ENCODE data around the gene LRRC42.
A peak's percentile ranks its signal among the peaks of the same experiment; 100 is the strongest.

LRRC42 gene, protein sequence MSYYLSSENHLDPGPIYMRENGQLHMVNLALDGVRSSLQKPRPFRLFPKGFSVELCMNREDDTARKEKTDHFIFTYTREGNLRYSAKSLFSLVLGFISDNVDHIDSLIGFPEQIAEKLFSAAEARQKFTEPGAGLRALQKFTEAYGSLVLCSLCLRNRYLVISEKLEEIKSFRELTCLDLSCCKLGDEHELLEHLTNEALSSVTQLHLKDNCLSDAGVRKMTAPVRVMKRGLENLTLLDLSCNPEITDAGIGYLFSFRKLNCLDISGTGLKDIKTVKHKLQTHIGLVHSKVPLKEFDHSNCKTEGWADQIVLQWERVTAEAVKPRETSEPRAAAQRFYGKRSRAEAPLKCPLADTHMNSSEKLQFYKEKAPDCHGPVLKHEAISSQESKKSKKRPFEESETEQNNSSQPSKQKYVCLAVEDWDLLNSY

DNA sequence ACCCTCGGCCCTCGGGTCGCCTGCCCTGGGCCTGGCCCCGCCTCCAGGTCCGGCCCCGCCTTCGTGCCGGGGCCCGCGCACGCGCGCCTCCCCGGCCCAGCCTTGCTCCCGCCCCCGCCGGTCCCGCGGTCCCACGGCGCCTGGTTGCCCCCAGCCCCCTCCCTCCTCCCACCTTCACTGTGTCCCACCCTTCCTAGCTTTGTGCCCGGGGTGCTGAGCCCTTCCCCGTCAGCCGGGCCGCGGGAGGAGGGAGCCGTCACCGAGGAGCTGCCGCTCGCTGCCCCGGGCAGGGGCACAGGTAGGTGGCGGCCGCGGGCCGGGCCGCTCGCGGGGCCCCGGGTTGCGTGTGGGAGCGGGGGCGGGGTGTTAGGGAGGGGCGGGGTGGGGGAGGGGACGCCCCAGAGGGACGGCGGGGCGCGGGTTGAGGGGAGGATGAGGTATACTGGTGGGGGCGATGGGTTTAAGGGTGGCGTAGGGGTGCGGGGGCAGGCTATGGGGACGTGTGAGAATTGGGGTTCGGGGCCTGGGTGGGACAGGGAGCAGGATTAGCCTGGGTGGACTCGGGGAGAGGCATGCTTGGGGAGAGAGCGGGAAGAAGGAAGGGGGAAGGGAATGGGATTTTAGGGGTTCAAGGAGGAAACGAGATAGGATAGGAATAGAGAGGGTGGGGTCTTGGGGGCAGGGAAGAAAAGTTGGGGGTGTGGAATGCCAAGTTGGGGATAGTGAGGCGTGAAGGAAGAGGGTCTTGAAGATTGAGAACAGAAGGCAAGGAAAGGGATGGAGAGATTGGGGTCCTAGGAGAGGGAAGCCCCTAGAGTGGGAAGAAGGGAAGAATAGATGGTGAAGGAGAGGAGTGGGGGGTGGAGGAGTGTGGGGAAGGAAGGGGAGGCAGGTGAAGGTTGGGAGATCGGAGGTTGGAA, at the start of gene LRRC42:
Gene LRRC42, plus strand, starts transcription at position 99 of the 920 bp plus-strand sequence. CDS start 5,650 bp downstream, outside the sequence.
- DNase-seq (ENCODE audit: low spot score) (peak; percentile 96), FAIRE-seq (no peak)

DNA sequence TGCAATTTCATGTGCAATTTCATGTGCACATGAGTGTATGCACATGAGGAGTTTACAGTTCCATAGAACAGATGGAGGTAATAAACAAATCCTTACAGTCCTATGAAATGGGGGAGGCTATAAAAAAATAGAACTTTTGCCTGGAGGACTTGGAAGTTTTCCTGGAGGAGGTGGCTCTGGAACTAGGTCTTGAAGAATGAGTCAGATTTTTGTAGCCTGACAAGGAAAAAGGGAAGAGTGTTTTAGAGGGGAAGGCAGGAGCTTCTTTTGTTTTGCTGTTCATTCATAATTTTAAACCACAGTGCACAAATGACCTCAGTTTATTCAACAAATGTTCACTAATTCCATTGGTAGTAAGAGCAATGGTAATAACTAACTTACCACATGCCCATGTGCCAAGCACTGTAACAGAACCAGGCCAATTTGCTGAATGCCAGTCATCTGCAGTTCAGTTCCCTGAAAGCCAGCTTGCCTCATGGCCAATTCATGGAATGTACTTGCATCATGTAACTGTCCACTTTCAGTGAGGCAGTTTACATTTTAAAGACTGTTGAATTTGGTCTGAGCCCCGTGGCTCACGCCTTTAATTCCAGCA, 49.4 kb upstream of the LRRC42 start:
- DNase-seq (ENCODE audit: low spot score) = no peak

DNA sequence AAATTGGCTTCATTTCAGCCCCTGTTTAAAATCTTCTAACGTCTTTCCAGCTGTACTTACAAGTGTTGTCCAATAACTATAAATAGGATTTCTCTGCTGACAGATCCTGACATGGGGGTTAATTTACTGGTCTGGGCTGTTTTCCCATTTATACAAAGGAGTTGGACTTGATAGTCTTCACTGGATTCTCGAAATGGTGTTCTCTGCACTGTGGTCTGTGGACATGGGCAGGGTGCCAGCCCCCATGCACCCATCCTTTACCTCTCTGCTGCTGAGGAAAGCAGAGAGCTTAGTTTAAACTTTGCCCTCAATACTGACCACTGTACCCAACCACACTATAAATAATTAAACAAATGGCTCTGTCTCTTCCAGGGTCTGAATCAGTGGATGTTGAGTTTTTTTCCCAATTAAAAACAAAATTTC, 46.9 kb upstream of the LRRC42 start:
- FAIRE-seq = no peak
- DNase-seq (ENCODE audit: low spot score) = no peak

More for the DNA sequence above, 49.4 kb upstream of the LRRC42 start:
- no peak for FAIRE-seq

DNA sequence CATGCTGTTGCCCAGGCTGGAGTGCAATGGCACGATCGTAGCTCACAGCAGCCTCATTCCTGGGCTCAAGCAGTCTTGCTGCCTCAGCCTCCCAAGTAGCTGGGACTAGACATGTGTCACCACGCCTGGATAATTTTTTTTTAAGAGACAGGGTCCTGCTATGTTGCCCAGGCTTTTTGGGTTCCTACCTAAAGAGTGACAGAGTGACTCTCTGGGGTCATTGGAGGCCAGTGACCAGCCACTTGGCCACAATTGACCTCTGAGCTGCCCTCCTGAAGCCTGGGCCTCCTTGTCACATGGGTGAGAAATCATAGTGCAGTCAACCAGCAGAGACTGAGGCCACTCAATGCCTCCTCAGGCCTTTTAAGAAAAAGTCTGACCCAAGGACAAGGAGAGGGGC, 46.4 kb upstream of the LRRC42 start:
- FAIRE-seq (no peak), DNase-seq (ENCODE audit: low spot score) (no peak)

DNA sequence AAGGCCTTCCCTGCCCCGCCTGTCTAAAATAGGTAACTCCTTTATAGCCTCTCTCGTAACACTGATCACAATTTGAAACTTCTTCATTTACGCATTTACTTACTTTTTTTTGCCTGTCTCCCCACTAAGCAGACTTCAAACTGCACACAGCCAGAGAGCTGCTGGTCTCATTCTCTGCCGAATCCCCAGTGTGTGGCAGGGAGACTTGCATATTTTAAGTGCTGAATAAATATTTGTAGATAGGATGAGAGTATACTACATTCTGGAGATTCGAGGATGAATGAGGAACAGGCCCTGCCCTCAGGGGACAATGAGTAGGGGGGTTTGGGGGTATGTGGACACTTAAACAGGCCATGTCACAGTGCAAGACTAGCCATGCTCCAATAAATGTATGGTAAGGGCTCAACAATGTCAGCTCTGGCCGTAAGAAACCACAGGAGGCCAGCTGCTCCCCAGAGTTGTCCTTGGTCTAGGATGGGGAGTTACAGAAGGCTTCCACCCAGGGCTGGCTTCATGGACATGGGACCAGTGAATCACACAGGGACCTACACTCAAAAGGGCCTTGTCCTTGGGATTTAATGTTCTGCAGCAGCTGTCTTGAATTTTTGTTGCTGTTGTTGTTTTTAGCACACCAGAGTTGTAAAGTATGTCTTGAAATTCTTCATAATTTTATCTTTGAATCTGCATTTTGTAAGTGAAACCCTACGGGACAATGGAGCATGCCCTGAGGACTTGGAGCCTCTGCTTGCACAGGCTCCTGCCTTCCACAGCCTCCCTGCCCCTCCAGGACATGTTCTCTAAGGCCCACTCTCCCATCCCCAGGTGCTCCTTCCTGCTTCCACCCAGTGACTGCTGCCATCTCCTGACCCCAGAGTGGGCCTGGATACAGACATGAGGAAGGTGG, 43.7 kb upstream of the LRRC42 start:
- no peak for DNase-seq (ENCODE audit: low spot score)
- FAIRE-seq = no peak

DNA sequence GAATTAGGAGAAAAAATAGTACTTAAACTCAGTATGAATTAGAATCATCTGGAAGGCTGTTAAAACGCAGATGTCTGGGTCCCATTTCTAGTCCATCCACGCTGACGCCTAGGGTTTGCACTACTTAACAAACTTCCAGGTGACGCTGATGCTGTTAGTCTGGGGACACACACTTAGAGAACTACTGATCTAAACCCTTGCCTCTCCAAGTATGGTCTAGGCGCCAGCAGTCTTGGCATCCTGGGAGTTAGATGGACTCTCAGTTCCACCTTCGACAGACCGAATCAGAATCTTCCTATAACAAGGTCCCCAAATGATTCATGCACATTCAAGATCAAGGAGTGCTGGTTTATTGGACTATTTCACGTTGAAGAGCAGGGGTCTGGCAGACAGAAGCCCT, 40.6 kb upstream of the LRRC42 start:
- DNase-seq (ENCODE audit: low spot score) (no peak), FAIRE-seq (no peak)

DNA sequence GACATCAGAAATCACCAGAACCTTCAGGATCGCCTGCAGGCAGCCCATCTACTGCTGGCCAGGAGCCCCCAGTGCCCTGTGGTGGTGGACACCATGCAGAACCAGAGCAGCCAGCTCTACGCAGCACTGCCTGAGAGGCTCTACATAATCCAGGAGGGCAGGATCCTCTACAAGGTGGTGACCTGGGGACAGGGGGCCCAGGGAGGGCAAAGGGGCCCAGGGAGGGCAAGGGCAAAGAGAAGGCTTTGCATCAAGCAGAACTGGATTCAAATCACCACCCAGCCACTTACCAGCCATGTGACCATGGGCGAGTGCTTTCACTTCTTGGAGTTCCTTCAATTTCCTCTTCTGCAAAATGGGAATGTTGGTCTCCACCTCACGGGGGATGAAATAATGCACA, 40.0 kb upstream of the LRRC42 start:
- FAIRE-seq (no peak), DNase-seq (ENCODE audit: low spot score) (no peak)

DNA sequence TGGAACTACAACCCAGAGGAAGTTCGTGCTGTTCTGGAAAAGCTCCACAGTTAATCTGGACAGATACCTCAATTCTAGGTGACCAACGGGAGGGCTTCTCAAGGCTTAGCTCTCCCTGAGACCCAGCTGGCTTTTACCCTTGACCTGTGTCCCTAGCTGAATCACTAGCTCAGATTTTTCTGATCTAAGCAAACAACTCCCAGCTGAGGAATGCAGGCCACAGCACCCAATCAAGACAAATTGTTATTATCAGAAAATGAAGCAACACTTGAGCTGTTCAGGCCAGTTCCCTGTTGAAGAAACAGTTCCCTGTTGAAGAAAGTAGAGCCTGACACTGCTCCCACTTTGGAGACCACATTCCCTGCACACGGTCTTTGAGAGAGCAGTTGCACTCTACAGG, 36.2 kb upstream of the LRRC42 start:
- FAIRE-seq (no peak), DNase-seq (ENCODE audit: low spot score) (no peak)

DNA sequence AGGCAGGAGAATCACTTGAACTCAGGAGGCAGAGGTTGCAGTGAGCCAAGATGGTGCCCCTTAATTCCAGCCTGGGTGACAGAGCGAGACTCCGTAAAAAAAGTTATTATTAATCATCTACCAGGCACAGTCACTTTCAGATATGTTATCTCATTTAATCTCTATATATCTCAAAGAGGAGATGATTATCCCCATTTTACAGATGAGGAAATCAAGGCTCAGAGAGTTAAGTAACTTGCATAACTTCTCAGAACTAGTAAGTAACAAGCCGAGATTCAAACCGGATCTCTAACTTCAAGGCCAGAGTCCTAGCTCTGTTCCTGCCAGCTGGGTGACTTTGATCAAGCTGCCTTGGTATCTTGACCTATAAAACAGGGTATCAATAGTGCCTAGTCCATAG, 34.7 kb upstream of the LRRC42 start:
- FAIRE-seq (no peak), DNase-seq (ENCODE audit: low spot score) (no peak)

DNA sequence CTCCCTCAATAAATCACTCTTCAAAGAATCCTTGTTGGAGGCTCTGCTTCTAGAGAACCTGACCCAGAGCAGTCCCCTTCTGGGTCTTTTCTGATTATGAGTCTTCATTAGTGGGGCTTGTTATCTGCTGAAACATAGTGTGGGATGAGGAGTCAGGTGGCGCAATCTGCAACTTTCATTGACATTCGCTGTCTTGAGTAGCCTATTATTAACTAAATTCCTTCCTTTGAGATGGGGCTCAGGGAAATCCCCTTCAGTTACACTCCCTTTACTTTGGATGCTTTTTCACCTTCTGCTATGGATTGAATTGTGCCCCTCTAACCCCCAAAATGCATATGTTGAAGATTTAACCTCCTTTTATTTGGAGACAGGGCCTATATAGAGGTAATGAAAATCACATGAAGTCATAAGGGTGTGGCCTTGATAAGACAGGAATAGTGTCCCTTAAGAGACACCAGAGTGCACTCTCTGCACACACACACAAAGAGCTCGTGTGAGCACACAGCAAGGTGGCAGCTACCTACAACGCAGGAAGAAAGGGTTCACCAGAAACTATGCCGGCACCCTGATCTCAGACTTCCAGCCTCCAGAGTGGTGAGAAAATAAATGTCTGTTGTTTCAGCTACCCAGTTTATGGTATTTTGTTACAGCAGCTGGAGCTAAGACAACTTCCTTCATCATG, 32.7 kb upstream of the LRRC42 start:
- no peak for DNase-seq (ENCODE audit: low spot score)
- FAIRE-seq = no peak

DNA sequence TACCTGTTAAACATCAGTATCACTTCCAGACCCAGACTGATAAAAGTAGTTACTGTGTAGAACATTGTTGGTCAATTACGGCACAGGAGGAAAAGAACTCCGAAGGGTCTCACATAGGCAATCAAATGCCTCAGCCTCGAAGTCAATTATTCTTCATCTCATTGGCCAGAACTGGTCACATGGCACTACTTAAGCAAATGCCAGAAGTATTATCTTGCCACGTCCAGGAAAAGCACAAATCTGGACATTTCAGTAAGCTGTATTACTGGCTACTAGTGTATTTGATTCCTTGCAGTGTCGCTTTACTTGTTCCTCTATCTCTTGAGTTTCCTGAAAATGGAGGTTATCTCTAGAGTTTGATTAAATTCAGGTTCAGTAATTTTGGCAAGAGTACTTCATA, 27.8 kb upstream of the LRRC42 start:
- DNase-seq (ENCODE audit: low spot score) = no peak
- FAIRE-seq = no peak

DNA sequence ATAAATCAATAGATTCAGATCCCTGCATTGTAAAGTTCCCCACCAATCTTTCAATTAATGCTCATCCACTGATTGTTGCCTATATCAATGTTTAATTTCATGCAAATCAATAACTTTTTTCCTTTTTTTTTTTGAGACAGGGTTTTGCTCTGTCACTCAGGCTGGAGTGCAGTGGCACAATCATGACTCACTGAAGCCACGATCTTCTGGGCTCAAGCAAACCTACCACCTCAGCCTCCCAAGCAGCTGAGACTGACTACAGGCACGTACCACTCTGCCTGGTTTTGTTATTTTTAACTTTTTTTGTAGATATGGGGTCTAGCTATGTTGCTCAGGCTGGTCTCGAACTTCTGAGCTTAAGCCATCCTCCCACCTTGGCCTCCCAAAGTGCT, 26.5 kb upstream of the LRRC42 start:
- no peak for DNase-seq (ENCODE audit: low spot score)
- FAIRE-seq = no peak

DNA sequence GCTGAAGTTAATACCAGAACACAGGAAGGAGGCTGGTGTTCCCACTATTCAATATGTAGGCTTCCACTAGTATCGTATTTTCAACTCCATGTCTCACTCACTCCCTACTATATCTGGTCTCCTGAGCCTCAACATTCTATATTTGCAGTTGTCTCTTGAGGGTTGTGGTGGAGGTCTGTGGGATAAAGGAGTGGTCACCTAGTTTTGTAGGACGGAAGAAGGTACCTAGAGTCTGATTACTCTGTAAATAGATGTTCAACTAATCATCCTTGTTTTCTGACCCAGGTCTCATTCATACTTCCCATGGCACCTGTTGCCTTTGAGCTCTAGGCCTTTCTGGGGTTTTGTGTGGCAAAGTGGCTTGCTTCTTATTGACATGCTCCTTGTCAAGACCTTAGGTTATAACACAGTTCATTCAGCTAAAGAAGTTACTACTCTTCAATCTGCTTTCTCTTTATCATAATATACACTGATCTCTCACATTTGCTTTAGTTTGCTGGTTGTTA, 18.7 kb upstream of the LRRC42 start:
- FAIRE-seq = no peak

DNA sequence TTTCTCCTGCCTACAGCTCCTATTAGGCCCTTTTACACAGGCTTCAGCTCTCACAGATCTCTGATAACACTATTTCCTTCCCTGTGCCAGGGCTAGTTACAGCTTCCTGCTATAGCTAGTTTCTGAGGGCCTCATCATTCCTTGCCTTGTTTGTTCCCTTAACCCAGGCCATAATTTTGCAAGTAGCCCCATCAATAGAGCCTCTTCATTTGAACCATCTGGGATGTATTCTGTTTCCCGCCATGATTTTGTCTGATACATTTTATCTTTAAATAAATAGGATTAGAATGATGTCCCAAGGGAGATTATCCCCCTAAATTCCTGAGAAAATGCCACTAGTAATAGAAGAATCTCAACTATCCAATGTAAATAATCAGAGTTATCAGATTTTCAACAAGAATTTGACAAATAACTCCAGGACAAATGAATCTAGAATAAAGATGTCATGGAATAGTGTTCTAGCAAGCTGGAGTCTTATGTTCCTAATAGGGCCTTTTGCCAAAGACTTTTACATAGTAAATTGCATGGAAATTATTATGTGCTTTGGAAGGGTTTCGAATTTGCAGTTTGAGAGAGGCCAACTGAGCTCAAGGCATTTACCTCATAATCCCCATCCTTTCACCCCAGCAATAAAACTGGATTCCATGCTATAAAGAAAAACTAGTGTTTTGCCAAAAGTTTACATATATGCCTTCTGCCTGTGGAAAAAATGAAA, 16.7 kb upstream of the LRRC42 start:
- FAIRE-seq (no peak), DNase-seq (ENCODE audit: low spot score) (no peak)

More for the DNA sequence above, 18.7 kb upstream of the LRRC42 start:
- no peak for DNase-seq (ENCODE audit: low spot score)

DNA sequence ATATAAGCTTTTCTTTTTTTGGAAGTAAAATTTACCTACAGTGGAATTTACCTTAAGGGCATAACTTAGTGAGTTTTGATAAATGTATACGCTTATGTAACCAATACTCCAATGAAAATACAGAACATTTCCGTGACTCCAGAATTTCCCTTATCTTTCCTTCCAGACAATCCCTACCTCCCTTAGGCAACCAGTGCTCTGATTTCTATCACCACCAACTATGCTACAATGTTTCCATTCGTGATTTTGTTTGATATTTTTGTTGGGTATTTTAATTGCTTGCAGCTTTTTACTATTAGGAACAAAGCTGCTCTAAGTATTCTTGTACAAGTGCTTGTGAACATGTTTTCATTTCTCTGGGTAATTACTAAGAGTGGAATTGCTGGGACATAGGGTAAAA, 15.2 kb upstream of the LRRC42 start:
- no peak for DNase-seq (ENCODE audit: low spot score)
- no peak for FAIRE-seq

DNA sequence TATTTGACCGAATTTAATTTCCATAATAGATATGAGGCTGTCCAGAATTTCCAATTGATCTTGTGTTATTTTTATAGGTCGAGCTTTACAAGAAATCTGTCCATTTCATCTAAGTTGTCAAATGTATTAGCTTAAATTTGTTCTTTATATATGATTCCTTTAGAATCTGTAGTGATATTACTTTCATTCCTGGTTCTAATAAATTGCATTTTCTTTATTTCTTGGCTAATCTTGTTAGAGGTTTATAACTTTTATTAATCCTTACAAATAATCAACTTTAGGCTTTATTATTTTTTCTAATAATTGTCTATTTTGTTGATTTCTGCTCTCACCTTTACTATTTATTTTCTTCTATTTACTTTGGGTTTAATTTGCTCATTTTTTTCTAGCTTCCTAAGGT, 14.6 kb upstream of the LRRC42 start:
- no peak for FAIRE-seq

DNA sequence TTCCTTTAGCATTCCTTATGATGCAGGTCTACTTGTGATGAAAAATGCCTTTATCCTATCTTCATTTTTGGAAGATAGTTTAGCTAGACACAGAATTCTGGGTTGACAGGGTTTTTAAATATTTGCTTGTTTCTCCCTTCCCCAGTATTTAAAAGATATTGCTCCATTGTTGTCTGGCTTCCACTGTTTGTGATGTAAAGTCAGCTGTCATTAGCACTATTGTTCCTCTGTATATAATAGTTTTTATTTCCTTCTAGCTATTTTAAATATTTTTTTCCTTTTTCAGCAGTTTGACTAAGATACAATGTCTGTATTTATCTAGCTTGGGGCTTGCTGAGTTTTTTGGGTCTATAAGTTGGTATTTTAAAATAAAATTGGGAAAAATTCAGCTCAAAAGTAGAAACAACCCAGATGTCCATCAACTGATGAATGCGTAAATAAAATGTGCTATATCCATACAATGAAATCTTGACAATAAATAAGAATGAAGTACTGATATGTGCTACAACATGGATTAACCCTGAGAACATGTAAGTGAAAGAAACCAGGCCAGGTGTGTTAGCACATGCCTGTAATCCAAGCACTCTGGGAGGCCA, 11.9 kb upstream of the LRRC42 start:
- DNase-seq (ENCODE audit: low spot score) (no peak), FAIRE-seq (no peak)

More for the DNA sequence above, 14.6 kb upstream of the LRRC42 start:
- DNase-seq (ENCODE audit: low spot score) = no peak

DNA sequence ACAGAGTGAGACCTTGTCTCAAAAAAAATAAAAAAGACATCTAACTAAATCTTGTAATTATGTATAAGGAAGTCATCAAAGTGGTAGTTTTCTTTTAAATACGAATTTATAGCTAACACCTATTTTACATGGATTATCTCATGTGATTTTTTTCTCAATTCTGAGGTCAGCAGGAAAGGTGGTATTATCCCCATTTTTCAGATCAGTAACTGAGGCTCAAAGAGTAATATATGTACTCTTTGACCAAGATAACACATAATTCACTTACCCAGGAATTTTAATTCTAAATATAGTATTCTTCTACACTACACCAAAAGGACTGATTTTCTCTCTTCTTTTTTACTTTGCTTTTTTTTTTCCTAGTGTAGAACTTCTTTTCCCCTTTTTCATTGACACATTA, 9.7 kb upstream of the LRRC42 start:
- FAIRE-seq = no peak
- no peak for DNase-seq (ENCODE audit: low spot score)
